GM10847 (cell line): ENCODE data around the gene ZC2HC1B.

Experiments used
- POLR2A ChIP-seq: IDR thresholded peaks from 2 replicates; pipeline ENCODE4 v1.6.1; 2011; ENCODE audit not compliant: insufficient read length; ENCODE audit errors: extremely low read depth

The ZC2HC1B gene

DNA sequence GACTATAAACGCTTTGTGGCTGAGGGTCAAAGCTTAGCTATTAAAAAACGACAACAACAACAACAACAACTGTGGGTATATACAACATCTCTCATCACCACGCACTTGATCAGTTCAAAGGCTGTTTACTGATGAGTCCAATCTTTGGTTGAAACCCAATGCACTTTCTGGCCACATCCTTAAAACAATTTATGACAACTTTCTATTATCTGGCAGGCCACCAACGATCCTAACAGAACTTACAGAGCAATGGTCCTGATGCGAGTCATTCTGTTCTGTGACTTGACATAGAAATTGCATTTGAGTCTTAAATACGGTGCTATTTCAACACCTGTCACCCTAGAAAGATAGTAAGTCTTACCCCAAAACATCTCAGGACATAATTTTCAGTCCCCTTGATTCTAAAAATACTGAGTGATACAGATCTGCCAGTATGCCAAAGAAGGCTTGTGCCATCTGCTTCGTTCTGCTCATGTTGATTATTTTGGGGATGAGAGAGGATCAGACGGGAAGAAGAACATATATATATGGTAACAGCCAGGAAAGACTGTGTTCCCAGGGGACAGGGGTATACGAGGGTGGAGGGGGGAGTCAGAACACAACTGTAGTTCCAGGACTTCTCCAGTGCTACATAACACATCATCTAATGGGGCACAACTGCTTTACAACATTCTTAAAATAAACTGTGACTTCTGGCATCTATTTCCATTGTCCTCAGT is 87.9 kb downstream of the ZC2HC1B start:
- TF ChIP-seq POLR2A, result no peak

DNA sequence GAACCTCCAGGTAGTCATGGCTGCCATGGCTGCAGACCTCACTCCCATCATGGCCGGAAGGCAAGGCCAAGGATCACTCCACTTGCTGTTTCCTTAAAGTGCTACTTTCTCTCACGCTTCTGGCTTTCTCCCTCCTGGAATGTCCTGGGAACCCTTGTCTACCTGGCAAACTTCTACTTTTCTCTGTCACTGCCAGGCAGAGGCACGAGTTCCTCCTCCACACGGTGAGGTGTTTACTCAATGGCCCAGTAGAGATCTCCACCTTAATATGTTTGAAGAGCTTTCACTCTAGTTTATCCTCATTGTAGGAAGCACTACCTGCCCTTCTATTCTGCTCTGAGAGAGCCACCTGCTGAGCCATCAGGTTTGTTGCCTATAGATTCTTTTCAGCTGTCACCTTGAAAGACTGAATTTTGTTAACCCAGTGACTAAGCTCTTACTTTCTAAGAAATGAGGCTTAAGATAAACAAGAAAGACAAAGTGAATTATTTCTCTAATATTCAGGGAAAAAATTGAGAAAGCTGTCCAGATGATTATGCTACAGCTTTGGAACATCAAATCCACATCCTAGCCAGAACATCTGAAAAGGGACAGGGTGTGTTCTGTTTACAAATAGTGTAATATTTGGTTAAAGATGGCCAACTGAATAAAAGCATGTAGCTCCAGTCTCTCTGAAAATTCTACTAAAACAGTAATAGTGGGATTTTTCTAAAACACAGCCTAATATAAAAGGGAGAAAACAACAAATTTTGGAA is 88.8 kb downstream of the ZC2HC1B start:
- no peak for TF ChIP-seq POLR2A

DNA sequence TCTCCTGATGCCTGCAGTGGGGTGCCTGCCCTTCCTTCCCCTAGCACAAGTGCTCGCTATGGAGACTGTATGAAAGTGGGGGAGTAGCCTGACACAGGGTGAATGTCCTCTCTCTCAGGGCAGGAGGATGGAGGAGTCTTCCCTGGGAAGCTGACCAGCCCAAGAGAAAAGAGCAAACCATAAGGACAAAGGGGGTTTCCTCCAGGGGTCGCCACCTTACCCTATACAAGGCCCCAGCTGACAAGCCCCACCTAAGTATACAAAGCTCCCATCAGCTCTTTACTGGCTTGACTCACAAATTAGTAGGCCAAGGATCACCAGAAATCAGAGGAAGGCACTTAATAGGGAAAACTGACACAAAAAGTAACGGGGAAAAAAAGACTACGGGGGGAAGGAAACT is 89.6 kb downstream of the ZC2HC1B start:
- no peak for TF ChIP-seq POLR2A

DNA sequence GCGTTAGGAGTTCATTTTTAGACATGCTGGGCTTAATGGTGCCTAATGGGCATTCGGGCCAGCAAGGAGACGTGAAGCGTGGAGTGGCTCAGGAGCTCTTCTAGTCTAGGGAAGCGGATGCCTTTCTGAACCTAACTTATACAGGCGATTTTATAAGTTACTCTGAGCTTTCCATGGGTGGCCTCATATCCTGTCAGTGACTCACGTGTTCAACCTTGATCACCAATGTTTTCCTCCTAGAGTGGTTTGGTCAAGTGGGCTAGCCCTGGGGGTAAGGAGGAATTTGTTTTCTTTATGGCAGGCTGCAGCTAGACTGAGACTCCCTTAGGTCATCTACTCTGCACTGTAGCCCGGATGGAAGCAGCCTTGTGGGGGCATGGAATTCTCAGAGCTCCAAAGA is 91.7 kb downstream of the ZC2HC1B start:
- TF ChIP-seq POLR2A, result no peak

DNA sequence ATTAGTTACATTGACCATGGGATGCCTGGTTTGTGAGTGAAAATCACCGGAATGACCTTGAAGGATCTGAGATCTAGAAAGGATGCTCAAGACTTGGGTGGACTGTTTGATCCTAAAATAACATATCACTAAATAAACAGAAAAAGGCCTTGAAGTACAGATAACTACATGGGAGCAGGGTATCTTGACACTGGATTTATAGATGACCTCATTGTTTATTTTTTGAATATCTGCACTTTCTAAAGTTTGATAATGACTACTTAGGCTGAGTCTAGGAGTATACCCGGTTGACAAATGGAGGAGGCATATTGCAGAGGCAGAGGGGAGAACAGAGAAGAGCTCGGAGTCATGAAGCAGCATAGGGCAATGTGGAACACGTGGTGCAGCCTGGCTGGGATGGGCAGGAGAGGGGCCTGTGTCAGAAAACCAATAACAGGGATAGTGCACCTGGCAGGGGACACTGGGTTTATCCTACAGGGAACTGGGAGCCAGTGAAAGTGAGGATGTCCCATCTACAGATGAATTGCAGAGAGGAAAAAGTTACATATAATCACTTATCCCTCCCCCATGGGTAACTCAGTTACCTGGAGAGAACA is 93.5 kb downstream of the ZC2HC1B start:
- TF ChIP-seq POLR2A, result no peak

DNA sequence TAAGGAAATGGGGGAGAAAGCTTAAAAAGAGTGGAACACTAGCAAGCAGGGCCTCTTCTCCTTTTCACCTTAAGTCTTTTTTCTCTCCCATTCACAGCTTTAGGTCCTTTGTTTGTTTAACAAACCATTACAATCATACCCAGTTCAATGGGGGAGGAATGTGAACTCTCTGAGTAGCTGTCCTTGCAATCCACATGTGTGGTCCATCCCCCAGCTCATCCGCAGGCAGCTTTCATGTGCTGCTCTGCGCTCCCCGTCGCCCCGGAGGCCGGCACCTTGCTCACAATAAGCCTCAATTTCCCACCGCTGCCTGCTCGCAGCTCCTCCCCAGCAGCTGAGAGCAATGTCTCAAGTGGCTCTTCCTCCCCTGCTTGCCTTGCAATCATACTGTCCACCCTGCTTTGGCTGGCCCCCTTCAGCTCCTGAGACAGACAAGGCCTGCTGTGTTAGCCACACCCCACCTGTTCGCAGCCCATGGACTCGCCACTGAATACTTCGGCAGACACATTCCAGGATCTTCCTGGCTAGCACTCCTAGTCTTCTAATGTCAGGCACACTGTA is 94.6 kb downstream of the ZC2HC1B start:
- no peak for TF ChIP-seq POLR2A

DNA sequence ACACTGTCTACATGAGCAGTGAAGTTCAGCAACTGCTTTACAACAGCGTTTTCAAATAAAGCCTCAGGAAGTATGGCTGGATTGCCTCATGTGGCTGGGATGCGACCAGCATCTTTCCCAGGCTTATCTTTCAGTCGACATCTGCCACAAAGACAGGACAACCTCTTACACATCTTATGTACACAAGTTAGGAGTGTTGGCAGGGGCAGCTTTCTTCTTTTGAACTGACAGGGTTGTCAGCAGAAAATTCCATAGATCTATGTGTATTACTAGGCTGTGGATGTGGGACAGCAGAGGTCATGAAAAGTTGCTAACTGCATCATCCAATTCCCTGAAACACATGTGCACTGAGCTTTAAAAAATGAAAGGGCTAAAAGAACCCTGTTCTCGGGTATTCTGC is 95.7 kb downstream of the ZC2HC1B start:
- TF ChIP-seq POLR2A, result no peak

DNA sequence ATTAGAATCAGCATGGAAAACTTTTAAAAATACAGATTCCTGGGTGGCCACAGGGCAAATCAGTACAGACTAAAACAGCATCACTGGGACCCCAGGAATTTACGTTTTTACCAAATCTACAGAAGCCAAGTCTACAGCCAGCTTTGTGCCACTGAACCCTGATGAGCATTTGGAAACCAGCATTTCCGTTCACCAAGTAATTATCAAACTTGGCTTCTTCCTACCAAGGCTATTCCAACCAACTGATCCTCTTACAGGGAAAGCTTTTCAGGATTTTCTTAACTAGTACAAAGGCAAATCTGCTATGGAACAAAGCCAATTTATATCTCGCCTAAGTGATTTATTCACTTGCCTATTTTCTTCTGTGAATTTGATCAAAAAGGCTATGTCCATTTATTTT is 96.8 kb downstream of the ZC2HC1B start:
- TF ChIP-seq POLR2A, result no peak

DNA sequence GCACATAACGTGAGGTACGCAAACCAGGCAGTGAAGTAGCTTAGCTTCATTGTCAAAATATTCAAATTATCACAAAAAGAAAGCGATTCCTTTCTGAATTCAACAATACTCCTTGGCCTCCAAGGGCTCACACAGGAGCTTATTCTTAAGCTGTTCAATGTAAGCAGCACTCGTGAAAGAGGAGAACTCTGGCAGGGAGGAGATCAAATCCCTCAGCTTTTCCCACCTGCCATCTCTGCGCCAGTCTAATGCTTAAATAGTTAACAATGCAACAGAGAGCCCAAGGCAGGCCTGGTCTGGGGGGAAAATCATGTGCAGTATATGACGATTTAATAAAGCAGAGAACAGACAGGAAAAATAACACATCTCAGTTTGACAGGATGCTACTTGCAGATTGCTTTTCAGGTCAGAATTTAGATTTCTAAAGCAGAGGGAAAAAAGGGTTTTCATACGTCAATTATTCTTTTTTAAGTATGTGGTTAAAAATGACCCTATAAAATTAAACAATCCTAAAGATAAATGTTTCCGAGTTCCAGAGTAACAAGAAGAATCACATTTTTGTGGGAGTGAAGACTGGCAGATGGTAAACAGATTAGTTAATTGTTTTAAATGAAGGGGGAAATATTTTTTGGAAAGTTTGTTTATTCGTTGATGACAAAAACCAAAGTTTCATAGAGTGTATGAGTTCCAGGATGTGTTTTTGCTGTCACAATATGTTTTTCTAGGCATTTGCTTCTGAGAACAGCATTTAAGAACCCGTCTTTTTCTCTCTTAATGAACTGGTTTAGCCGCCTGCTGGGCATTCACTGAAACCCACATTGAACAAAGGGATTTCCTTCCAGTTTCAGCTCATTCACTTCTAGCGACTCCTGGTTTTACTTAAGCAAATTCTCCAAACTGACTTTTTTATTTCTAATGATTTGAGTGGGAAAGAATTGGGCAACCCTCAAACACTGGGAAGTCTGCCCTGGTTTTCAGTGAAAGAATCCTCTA is 97.9 kb downstream of the ZC2HC1B start:
- TF ChIP-seq POLR2A, result no peak

DNA sequence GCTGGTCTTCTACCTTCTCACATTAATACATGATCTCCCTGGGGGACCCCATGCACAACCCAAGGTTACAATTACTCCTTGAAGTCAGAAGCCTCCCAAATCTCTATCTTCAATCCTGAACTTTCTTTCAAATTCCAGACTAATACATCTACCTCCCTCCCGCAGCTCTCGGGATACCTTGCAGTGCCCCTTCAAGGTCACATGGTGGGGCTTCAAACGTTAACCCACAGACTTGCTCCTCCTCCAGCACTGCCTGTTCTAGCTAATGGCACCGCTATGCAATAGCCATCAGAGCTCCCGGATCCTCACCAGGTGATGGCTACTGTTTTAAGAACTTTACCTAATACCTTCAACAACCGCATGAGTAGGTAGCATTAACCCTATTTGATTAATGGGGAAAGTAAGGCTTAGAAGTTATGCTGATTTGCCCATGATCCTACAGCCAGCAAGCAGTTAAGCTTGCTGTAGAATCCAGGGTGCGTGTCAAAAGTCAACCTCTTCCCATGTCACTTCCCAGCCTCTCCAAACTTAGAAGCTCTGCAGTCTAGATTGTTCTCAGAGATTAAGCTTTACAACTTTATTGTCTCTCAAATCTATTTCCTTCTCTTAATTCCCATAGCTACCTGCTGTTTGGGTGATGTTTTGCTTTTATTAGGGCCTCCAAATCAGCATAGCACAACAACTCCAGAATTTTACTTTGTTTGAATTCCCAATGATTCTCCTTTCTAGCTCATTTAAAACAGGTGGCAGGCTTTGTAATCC is 99.1 kb downstream of the ZC2HC1B start:
- no peak for TF ChIP-seq POLR2A

DNA sequence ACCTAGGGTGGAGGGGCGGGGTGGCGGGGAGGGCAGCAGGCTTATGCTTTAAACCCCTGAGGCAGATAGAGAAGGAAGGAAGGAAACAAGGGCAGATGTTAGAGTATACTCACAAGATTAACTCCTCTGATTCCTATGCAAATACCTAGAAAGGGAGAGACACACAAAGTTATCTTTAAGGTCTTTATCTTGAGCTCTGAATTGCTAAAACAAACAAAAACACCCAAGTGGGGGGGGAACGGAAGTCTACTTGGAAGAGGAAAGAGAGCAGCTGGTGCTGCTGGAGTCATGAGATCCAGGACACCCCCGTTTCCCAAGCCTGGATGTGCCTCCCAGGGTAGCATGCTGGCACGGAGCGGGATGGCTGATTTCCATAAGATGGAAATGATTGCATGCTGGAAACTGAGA is 100.4 kb downstream of the ZC2HC1B start:
- TF ChIP-seq POLR2A, result no peak

DNA sequence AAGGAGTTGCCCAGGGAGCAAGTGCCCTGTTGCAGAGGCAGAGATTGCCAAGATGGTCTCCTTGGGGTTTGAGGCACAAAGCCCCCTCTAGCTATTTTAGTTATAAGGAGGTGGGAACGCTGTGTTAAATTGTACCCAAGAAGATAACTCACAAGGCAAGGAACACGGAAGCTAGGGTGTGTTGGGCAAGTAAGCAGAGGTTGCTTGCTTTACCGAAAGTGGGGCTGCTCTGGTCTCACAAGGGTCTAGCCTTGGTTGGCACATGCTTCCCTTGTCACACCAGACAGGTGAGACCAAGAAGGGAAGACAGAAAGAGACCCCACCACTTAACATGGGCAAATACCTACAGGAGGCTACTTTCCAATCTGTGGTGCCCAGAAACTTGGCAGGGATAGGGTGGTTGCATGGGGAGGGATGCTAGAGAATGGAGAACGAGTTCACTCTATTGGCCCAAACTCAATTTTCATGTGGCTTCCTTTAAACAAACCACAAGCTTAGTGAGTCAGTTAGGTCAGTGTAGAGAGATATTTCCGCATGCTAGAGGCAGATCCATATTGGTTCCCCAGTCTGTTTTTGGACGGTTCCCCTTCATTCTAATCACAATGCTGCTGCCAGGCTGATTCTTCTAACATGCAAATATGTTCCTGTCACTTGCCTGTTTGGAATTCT is 101.4 kb downstream of the ZC2HC1B start:
- TF ChIP-seq POLR2A, result no peak

DNA sequence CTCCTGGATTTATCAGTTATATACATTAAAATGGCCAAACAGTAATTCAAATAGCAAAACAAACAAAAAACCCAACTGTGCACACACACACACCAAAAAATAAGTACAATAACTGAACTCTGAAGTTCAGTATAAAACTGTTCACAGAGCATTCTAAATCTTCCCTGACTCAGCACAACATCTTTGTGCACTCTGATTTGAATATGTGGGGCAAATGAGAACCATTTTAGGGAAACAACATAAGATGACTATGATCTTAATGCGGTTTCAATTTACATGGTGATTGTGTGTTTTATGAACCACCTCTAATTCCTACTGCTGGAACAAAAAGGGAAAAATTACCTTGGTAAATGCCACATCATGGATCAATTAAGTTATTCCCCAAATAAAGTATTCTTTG is 102.0 kb downstream of the ZC2HC1B start:
- no peak for TF ChIP-seq POLR2A

DNA sequence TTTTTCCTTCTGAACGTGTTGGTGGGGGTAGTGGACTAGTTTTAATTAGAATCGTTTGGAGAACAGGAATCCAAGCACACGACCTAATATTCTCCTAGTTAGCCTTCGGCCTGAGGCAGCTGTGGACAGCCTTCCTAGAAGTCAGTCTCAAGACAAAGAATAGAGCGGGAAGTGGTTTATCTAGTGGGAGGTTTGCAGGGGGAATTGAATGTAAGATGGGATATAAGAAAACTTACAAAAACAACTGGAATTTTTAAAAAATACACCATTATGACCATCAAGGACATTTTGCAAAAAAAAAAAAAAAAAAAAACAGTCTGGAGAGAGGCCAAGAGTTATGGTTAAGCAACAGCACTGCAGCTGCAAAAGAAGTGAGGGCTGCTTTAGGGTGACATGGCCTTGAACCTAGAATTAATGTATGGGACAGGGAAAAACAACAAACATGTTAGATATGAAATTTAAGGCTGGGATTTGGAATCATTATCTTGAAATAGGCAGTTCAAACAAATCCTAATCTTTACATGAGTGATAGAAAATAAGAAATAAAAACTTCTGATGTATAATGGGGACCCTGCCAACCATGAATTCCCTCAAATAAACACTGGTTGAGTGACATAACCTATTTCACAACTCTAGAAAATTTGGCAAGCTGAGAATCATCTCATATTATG is 103.6 kb downstream of the ZC2HC1B start:
- TF ChIP-seq POLR2A, result no peak
